Occipital lobe (tissue), 2 donors: ENCODE measurements around the gene TSPAN4. TPM values are rescaled to one million over a fixed set of nuclear protein-coding genes. Genes with fewer than 3 reads are reported as not detected.
A peak's percentile ranks its signal among the peaks of the same experiment; 100 is the strongest.

Experiments
- DNase-seq: peaks from one replicate; lab custom pipeline; 2025; lab: John Stamatoyannopoulos, UW
- total RNA-seq: library from RNA; depleted of rRNA; stranded (reverse); fragments of >200 nt; gene quantifications from one replicate; pipeline ENCODE4 v1.2.3, GENCODE V29; 2014

Gene TSPAN4
- total RNA-seq, 1 donor from 2014 or later: 18.6 TPM

DNA sequence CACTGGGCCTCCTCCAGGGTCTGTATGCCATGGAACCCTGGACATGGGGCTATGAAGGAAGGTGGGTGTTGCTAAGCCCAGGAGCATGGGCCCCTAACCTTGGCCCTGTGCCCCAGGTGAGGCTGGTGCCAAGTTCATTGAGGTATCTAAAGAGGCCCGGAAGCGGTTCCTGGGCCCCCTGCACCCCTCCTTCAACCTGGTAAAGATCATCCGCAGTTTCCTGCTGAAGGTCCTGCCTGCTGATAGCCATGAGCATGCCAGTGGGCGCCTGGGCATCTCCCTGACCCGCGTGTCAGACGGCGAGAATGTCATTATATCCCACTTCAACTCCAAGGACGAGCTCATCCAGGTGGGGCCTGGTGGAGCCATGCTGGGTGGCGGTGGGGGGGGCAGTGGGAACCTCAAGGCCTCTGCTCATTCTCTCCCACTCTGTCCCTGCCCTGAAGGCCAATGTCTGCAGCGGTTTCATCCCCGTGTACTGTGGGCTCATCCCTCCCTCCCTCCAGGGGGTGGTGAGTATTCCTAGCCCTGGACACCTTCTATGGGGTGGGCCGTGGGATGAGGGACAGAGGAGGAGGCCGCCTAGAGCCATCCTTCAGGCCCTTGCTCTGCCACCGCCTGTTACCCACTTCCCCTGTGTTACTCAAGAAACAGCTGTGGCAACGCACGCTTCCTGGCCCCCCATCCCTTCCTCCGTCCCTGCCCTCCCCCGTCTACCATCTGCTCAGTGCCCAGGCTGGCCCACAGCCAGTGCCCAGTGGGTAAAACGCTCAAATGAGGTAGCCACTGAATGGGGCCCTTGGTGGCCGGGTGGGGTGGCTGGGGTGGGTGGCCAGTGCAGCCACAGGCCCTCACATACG is 20.9 kb upstream of the TSPAN4 start:
- no peak for DNase-seq

DNA sequence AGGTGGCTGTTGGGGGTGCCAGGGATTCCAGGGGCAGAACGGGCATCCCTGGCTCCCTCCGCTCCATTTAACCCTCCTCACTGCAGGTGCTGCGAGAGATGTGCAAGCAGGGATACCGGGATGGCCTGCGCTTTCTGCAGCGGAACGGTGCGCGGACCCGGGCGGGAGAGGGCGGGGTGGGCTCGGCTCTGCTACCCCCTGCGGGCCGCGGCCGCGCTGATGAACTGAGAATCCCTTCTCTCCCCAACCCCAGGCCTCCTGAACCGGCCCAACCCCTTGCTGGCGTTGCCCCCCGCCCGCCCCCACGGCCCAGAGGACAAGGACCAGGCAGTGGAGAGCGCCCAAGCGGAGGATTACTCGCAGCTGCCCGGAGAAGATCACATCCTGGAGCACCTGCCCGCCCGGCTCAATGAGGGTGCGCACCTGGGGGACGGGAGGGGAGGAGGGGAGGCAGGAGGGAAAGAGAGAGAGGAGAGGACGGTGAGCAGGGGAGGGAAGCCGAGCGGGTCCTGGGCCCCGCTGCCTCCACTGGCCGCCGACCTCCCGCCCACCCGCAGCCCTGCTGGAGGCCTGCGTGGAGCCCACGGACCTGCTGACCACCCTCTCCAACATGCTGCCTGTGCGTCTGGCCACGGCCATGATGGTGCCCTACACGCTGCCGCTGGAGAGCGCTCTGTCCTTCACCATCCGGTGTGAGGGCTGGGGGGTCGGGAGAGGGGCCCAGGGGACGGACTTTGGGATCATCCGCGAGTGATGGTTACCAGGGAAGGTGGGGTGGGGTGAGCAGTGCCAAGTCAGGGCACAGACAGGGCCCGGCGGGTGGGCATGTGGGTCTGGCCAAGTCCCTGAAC is 19.0 kb upstream of the TSPAN4 start:
- DNase-seq: no peak

DNA sequence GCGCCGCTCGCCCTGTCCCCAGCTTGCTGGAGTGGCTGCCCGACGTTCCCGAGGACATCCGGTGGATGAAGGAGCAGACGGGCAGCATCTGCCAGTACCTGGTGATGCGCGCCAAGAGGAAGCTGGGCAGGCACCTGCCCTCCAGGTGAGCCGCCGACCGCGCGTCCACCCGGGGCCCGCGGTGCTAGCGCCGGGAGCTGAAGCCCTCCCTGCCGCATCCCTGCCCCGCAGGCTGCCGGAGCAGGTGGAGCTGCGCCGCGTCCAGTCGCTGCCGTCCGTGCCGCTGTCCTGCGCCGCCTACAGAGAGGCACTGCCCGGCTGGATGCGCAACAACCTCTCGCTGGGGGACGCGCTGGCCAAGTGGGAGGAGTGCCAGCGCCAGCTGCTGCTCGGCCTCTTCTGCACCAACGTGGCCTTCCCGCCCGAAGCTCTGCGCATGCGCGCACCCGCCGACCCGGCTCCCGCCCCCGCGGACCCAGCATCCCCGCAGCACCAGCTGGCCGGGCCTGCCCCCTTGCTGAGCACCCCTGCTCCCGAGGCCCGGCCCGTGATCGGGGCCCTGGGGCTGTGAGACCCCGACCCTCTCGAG is 18.3 kb upstream of the TSPAN4 start:
- DNase-seq: no peak

DNA sequence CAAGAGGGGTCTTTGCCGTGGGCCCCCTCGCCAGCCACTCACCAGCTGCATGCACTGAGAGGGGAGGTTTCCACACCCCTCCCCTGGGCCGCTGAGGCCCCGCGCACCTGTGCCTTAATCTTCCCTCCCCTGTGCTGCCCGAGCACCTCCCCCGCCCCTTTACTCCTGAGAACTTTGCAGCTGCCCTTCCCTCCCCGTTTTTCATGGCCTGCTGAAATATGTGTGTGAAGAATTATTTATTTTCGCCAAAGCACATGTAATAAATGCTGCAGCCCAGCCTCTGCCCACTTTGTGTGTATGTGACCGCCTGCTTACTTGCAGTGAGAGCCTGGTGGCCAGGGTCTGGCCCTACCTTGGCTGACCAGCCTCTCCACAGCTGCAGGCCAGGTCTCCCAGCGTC is 17.7 kb upstream of the TSPAN4 start:
- DNase-seq: no peak

DNA sequence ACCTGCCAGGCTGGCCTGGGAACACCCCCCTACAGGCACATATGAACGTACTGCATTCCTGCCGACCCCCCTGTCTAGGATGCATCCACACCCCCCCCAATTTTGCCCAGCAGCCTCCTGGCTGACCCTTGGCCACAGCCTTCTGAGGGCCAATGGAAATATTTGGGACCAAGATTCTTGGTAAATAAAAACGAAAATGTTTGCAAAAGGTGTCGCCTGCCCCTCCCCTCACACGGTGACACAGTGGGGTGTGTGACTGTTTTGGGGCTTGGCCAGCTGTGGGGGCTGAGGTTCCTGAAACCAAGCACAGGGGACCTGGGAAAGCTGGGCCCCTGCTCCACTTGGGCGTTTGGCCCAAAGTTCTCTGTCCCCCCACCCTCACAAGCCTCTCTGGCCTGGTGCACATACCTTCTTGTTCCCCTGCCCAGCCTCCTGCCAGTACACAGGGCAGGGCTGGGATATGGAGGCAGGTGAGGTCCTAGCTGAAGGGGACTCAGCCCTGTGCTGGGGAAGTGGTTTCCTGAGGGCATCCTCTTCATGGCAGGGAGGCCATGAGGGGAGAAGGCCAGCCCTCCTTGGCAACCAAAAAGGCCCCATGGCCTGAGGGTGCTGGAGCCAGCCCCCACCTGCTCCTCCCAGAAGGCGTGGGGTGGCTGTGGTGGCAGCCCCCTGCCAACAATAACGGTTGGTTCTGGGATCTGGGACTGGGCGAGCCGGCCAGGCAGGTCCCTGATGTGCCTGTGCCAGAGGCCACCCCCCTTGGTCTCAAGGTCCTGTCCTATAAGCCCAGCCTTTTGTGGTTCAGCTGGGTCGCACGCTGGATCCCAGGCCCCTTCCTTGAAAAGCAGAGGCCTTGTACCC is 17.1 kb upstream of the TSPAN4 start:
- no peak for DNase-seq

DNA sequence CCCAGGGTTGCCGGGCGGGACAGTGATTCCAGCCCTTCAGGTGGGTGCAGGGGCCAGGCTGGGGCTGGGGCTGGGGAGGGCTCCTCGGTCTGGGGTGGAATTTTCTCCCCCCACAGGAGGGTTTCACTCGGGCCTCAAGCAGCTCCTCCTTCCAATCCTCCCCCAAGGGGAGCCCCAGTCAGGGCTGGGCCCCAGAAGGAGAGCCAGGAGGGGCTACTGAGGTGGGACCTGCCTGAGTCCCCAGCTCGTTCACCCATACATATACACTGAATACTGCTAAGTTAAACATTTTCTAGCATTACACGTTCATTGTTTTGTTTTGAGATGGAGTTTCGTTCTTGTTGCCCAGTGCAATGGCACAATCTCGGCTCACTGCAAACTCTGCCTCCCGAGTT is 16.4 kb upstream of the TSPAN4 start:
- no peak for DNase-seq

DNA sequence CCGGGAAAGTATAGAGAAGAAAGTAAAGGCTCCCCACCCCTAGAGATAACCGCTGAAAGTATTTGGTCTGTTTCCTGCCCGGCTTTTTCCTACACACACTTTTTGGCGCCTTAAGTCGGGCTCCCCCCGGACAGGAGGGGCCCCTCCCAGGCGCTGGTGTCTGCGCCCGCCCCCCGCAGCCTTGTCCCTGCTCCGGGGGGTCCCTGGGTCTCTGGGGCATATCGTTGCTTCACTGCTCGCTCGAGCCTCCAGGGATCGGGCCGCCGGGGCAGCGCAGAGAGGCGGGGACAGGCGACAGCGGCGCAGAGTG is 15.9 kb upstream of the TSPAN4 start:
- DNase-seq: no peak

DNA sequence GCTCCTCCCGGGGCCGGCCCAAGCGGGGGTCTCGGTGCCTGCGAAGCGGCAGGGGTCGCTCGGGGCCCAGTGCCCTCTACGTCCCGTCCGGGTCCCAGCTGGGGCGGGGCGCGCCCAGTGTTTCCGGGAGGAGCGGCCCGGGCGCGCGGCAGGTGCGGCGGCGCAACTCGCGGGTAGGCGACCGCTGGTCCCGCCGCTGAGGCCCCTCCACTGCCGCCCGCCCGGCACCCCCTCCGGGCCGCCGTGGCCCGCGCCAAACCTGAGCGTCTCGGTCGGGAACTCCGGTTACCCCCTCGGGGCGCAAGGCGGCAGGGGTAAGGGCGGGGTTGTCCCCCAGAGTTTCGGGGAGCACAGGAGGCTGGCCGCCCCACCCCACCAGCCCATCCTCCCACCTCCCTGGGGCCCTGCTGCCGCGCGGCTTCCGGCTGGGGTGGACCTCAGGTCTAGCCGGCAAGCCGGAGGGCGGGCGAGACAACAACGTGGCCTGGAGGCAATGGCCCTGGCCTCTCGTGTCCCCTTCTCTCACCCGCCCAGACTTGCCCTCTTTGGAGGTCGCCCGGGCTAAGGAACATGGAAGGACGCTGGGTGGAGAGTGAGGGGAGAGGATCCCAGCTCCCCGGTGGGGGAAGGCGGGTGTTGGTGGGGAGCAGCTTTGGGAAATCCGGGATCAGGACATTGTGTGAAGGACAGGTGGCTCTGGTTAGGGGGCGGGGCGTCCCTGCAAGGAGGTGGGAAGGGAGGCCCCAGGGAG is 15.3 kb upstream of the TSPAN4 start:
- no peak for DNase-seq

DNA sequence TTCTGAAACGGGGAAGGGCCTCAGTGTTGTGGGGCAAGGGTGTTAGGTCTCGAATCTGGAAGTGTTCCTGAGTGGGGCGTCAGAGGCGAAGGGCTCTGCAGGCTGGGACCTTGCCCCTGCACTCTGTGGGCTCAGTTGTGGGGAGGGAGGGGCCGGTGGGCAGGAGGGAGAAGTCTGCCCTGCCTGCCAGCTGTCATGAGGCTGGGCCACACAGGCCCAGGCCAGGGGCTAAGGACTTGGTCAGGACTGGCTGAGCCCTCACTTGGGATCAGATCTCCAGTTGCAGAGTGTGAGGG is 14.8 kb upstream of the TSPAN4 start, which contains the start of gene CRACR2B:
Gene CRACR2B, plus strand, starts transcription at position 23 of the 296 bp plus-strand sequence. CDS start 689 bp downstream, outside the sequence.
- DNase-seq: no peak

DNA sequence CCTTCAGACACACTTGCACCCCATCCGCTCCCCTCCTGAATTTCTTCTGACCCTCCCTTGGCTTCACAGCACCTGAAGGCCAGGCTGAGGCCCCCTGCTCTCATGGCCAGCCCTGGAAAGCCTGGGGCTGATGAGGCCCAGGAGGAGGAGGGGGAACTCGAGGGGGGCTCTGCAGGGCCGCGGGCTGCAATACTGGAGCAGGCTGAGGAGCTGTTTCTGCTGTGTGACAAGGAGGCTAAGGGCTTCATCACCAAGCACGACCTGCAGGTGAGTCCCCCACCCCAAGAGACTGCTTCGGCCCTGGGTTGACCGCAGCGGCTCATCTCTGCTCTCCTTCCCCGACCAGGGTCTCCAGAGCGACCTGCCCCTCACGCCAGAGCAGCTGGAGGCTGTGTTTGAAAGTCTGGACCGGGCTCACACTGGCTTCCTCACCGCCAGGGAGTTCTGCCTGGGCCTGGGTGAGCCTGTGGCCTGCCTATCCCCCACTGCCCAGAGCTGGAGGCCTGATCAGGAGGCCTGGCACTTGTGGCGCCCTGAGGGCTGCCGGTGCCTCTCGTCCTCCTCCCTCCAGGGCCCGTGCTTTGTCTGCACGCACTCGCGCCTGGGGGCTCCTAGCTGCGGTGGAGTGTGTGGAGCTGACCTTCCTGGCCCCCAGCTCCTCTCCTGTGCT is 14.0 kb upstream of the TSPAN4 start:
- DNase-seq: no peak

DNA sequence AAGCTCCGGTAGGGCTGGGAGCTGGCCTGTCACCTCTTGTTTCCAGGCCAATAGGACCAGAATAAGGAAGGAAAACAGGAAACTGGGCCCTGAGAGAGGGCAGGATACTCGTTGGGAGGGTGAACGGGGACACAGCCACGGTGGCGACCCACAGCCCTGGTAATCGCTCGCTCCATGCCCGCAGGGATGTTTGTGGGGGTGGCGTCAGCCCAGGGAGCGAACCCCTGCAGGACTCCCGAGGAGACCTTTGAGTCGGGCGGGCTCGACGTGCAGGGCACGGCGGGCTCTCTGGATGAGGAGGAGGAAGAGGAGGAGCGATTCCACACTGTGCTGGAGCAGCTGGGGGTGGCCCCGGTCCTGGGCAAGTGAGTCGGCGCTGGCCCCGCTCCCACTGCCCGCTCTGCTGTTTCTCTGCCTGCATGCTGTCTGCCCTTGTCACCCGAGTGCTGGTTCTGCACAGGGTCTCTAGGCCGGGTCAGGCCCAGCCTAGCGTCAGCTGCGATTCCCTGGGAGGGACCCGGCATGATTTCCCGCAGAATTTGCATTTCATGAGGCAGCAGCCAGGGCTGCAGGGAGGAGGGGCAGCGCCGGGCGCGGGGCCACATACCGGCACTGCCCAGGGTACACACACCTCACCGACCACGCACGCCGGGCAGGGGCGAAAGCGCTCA is 13.3 kb upstream of the TSPAN4 start:
- DNase-seq: no peak

DNA sequence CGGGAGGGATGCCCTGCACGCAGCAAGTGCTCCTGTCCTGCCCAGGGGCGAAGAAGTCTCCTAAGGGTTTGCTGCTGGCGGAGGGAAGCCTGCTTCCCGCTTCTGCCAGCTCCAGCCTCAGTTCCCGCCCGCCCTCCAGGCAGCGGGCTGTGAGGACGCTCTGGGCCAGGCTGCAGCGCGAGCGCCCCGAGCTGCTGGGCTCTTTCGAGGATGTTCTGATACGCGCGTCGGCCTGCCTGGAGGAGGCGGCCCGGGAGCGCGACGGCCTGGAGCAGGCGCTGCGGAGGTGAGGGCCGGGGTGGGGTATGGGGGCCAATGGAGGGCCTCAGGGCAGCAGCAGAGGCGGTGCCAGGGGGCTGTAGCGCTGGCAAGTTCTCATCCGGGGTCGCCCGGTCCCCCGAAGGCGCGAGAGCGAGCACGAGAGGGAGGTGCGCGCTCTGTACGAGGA is 12.8 kb upstream of the TSPAN4 start:
- no peak for DNase-seq

DNA sequence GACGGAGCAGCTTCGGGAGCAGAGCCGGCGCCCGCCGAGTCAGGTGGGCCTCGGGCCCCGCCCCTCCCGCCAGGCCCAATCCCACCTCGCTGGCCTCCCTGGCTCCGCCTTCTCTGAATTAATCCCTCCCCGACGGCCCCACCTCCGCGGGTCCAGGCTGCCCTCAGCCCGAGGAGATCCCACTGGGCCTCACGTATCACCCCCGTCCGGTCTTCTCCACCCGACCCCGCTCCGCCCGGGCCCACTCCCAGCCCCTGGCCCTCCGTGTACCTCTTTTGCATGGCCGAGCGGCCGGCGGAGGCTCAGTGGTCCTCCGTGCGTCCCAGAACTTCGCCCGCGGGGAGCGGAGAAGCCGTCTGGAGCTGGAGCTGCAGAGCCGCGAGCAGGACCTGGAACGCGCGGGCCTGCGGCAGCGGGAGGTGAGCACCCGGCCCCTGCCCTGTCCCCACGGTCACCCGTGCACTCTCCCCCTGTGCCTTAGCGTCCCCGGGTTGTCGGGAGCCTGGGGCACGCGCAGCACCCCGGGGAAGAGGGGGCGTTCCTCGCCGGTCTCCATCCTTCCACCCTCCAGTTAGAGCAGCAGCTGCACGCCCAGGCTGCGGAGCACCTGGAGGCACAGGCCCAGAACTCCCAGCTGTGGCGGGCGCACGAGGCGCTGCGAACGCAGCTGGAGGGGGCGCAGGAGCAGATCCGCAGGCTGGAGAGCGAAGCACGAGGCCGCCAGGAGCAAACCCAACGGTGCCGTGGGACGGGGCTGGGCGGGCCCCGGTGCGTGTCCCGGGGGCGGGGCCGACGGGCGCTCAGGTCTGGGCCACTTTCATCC is 12.1 kb upstream of the TSPAN4 start:
- no peak for DNase-seq

DNA sequence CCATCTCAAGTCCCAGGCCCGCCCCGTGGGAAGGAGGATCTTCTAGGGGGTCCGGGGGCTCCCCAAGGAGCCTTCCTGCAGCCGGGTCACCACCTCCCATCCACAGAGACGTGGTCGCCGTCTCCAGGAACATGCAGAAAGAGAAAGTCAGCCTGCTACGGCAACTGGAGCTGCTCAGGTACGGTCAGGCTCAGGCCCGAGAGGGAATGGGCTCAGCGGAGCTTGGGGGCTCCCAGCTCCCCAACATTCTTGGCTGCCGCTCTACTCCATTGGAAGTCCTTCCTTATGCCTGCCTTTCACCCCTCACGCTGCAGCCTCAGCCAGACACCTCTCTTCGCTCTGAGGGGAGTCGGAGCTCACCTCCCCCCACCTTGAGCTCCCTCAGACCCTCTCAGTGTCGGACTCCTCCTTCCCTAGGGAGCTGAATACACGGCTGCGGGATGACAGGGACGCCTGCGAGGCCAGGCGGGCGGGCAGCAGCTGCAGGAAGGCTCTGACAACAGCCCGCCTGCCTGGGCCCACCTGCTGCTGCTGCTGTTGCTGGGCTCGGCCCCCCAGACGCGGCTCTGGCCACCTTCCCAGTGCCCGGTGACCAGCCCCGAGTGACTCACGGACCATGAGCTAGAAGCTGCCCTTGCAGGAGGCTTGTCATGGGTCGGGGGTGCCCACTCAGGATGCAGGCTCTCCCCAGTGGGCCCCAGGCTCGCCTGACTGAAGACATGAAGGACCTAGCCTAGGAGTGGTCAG is 11.4 kb upstream of the TSPAN4 start:
- no peak for DNase-seq

DNA sequence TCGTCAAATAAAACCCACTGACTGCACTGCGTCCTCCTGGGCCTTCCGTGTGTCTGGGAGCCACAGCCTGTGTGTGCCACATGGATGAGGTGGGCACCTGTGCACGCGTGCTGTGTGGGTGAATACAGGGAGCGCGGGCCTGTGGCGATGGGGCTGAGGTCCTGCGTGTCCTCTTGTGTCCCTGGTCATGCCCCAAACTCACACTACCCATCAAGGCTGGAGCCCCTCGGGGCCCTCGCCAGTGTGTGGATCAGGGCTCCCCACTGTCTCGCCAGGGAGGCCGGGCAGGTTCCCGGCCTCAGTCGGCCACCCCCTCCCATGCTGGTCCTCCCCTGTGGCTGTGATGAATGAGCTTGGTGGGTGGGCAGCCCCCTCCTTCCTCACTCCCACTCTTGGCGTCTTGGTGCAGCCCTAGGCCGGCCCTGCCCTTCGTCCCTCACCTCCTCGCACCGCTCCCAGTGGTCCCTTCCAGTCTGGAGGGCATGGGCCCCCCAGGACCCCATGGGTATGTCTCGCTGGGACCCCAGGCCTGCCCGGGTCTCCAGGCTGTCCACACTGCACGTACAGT is 10.6 kb upstream of the TSPAN4 start:
- DNase-seq: no peak

DNA sequence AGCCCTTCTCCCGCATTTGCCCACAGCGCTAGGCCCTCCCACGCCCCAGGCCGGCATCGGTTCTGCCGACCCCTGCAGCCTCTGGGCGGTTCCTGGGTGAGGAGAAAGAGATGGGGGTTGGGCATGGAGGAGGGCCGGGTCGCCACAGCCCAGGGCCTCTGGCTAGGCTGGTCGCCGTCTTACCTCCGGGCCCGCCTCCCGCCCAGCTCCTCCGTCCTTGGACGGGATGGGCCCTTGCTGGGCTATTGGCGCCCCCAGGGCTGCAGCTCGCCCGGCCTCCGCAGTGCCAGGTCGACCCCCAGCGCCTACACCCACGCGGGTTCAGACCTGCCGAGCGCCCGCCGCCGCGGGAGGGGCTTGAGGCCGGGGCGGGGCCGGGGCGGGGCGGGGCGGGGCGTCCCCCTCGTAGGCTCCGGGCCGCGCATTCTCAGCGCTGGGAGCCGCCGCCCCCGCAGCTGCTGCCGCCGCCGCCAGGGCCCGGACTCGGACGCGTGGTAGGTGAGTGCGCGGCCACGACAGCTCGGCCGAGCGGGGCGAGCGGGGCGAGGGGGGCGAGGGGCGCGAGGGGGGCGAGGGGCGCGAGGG is 10.0 kb upstream of the TSPAN4 start, which contains the start of gene CD151:
Gene CD151, plus strand, starts transcription at position 424 of the 585 bp plus-strand sequence. CDS start 3,118 bp downstream, outside the sequence.
- peak; percentile 23 for DNase-seq
